HEK293T (cell line): ENCODE results near the gene RANBP3.

Source experiments
- CTCF ChIA-PET: fragments of 350-600 bp; formaldehyde crosslinking; extraction: SDS; loops from one replicate; lab custom pipeline; 2021; ENCODE audit warnings: antibody characterized with exemption, inconsistent platforms; lab: Yijun Ruan, JAX
- POLR2A ChIA-PET: fragments of 350-600 bp; formaldehyde crosslinking; extraction: SDS; loops from one replicate; lab custom pipeline; 2020; ENCODE audit warnings: antibody characterized with exemption, inconsistent platforms; lab: Yijun Ruan, JAX
- DNase-seq: peaks from one replicate; pipeline ENCODE4 v3.0.0; 2012; ENCODE audit warnings: mixed read lengths; ENCODE audit errors: extremely low spot score
- ARNT ChIP-seq: fragments of 450-650 bp; IDR thresholded peaks from 2 replicates; pipeline ENCODE4 v1.6.1; 2017; ENCODE audit warnings: mild to moderate bottlenecking
- BHLHE40 ChIP-seq: fragments of 450-650 bp; IDR thresholded peaks from 2 replicates; pipeline ENCODE4 v1.6.1; 2016; ENCODE audit warnings: mild to moderate bottlenecking, moderate library complexity, borderline replicate concordance
- CTBP1 ChIP-seq: fragments of 450-650 bp; IDR thresholded peaks from 2 replicates; pipeline ENCODE4 v1.6.1; 2016; ENCODE audit warnings: borderline replicate concordance
- ELF4 ChIP-seq: fragments of 450-650 bp; IDR thresholded peaks from 2 replicates; pipeline ENCODE4 v1.6.1; 2017; ENCODE audit warnings: antibody characterized with exemption
- FOXA1 ChIP-seq: fragments of 450-650 bp; IDR thresholded peaks from 2 replicates; pipeline ENCODE4 v1.6.1; 2016; ENCODE audit warnings: mild to moderate bottlenecking
- FOXK2 ChIP-seq: fragments of 450-650 bp; IDR thresholded peaks from 2 replicates; pipeline ENCODE4 v1.6.1; 2016; ENCODE audit warnings: mild to moderate bottlenecking
- FOXM1 ChIP-seq: fragments of 450-650 bp; IDR thresholded peaks from 2 replicates; pipeline ENCODE4 v1.6.1; 2017; ENCODE audit warnings: mild to moderate bottlenecking, borderline replicate concordance
- HDGF ChIP-seq: fragments of 450-650 bp; IDR thresholded peaks from 2 replicates; pipeline ENCODE4 v1.6.1; 2017; ENCODE audit warnings: antibody characterized with exemption, borderline replicate concordance
- L3MBTL2 ChIP-seq: fragments of 450-650 bp; conservative IDR thresholded peaks from 2 replicates; pipeline ENCODE4 v1.6.1; 2016; ENCODE audit warnings: mild to moderate bottlenecking
- LEF1 ChIP-seq: fragments of 450-650 bp; IDR thresholded peaks from 2 replicates; pipeline ENCODE4 v1.6.1; 2017; ENCODE audit warnings: mild to moderate bottlenecking, borderline replicate concordance
- NFRKB ChIP-seq: fragments of 450-650 bp; IDR thresholded peaks from 2 replicates; pipeline ENCODE4 v1.6.1; 2016; ENCODE audit warnings: mild to moderate bottlenecking, moderate library complexity
- PKNOX1 ChIP-seq: fragments of 450-650 bp; IDR thresholded peaks from 2 replicates; pipeline ENCODE4 v1.6.1; 2016
- SP1 ChIP-seq: fragments of 450-650 bp; IDR thresholded peaks from 2 replicates; pipeline ENCODE4 v1.6.1; 2017
- SUZ12 ChIP-seq: fragments of 450-650 bp; IDR thresholded peaks from 2 replicates; pipeline ENCODE4 v1.6.1; 2016; ENCODE audit warnings: mild to moderate bottlenecking
- TARDBP ChIP-seq: fragments of 450-650 bp; IDR thresholded peaks from 2 replicates; pipeline ENCODE4 v1.6.1; 2016
- ZNF384 ChIP-seq: fragments of 450-650 bp; IDR thresholded peaks from 2 replicates; pipeline ENCODE4 v1.6.1; 2016

The RANBP3 gene

GRCh38 chr19:6003976-6004375 is 26.0 kb upstream of the RANBP3 start:
- ChIA-PET POLR2A (no interaction called here), CTCF (no interaction called here)
- TF ChIP-seq CTBP1 (no peak), ZNF384 (no peak), PKNOX1 (no peak), FOXA1 (no peak), LEF1 (no peak), TARDBP (no peak), HDGF (no peak), SUZ12 (no peak), L3MBTL2 (no peak), FOXM1 (no peak), ELF4 (no peak), NFRKB (no peak), BHLHE40 (no peak), FOXK2 (no peak), ARNT (no peak), SP1 (no peak)
- no peak for DNase-seq

GRCh38 chr19:6002591-6002990 is 24.7 kb upstream of the RANBP3 start:
- TF ChIP-seq PKNOX1: no peak
- TF ChIP-seq HDGF: no peak
- TF ChIP-seq TARDBP: no peak
- no peak for TF ChIP-seq L3MBTL2
- TF ChIP-seq ELF4: no peak
- no peak for TF ChIP-seq LEF1
- no peak for TF ChIP-seq FOXM1
- TF ChIP-seq FOXA1: no peak
- TF ChIP-seq NFRKB: no peak
- TF ChIP-seq BHLHE40: no peak
- TF ChIP-seq SUZ12: no peak
- no peak for TF ChIP-seq SP1
- TF ChIP-seq CTBP1: no peak
- TF ChIP-seq ARNT: no peak
- TF ChIP-seq FOXK2: no peak
- no peak for TF ChIP-seq ZNF384
- ChIA-PET CTCF (no interaction called here), POLR2A (interaction anchor here (2.0 kb wide), 1 partner anchor 13 kb away, joined by 7 read pairs; no protein-coding TSS in a partner anchor)
- DNase-seq: no peak

GRCh38 chr19:6000228-6000847 is 22.4 kb upstream of the RANBP3 start:
- no peak for DNase-seq
- CTCF ChIA-PET: no interaction called here
- no peak for TF ChIP-seq BHLHE40
- TF ChIP-seq FOXA1: no peak
- TF ChIP-seq SP1: no peak
- TF ChIP-seq CTBP1: no peak
- no peak for TF ChIP-seq PKNOX1
- no peak for TF ChIP-seq TARDBP
- TF ChIP-seq FOXM1: no peak
- TF ChIP-seq ELF4: no peak
- TF ChIP-seq L3MBTL2: no peak
- no peak for TF ChIP-seq ZNF384
- POLR2A ChIA-PET: interaction anchor here (0.7 kb wide), 1 partner anchor 10 kb away, joined by 3 read pairs; no protein-coding TSS in a partner anchor

GRCh38 chr19:5999693-6000092 is 21.8 kb upstream of the RANBP3 start:
- POLR2A ChIA-PET: interaction anchor here (0.7 kb wide), 1 partner anchor 10 kb away, joined by 3 read pairs; no protein-coding TSS in a partner anchor
- CTCF ChIA-PET: no interaction called here
- DNase-seq: no peak
- TF ChIP-seq SP1 (no peak), ARNT (no peak)

- TF ChIP-seq SUZ12 (no peak), L3MBTL2 (no peak), BHLHE40 (no peak), PKNOX1 (no peak), FOXM1 (no peak), ELF4 (no peak)
- POLR2A ChIA-PET: no interaction called here
- DNase-seq: no peak
- CTCF ChIA-PET: interaction anchor here (1.2 to 1.3 kb wide), 2 partner anchors 10 to 20 kb away, joined by 3 read pairs; no protein-coding TSS in a partner anchor
Observed at GRCh38 chr19:5997371-5997770, 19.4 kb upstream of the RANBP3 start.
